NCI-H2107 treated with DMSO at 0.1 percent for 48 hours (cell line): ENCODE data around the gene TRIP13.
"Not testable (repeated sequence)": the region's sequence is repeated elsewhere in the genome, so short reads cannot be mapped to it uniquely, and the experiment has no call there.

ENCODE experiments used
- DNase-seq: peaks from one replicate; lab custom pipeline; 2025; ENCODE audit not compliant: unreplicated experiment; lab: John Stamatoyannopoulos, UW

TRIP13 gene

GRCh38 chr5:892394-893136 lies at the start of gene TRIP13, which contains the start of gene BRD9:
TRIP13 (plus strand) TSS chr5:892884; CDS start chr5:892999, 115 bp downstream.
BRD9 (minus strand) TSS chr5:892801; CDS start chr5:892657, 144 bp downstream.
- peak; percentile 9 for DNase-seq

- DNase-seq, result not testable (repeated sequence)
Measured at GRCh38 chr5:843371-843770, 49.3 kb upstream of the TRIP13 start.

- not testable (repeated sequence) for DNase-seq
Measured at GRCh38 chr5:843926-844325, 48.8 kb upstream of the TRIP13 start.

GRCh38 chr5:844426-844825 lies 48.3 kb upstream of the TRIP13 start:
- DNase-seq, result not testable (repeated sequence)

GRCh38 chr5:845031-845675 lies 47.5 kb upstream of the TRIP13 start:
- not testable (repeated sequence) for DNase-seq

GRCh38 chr5:845676-846601 lies 46.7 kb upstream of the TRIP13 start:
- not testable (repeated sequence) for DNase-seq

GRCh38 chr5:846602-847091 lies 46.0 kb upstream of the TRIP13 start:
- not testable (repeated sequence) for DNase-seq

- not testable (repeated sequence) for DNase-seq
Measured at GRCh38 chr5:847212-847611, 45.5 kb upstream of the TRIP13 start.

- DNase-seq, result not testable (repeated sequence)
Measured at GRCh38 chr5:847736-848135, 44.9 kb upstream of the TRIP13 start.

- no peak for DNase-seq
Measured at GRCh38 chr5:848671-849111, 44.0 kb upstream of the TRIP13 start.

- DNase-seq, result no peak
Measured at GRCh38 chr5:849651-850301, 42.9 kb upstream of the TRIP13 start.

- no peak for DNase-seq
Measured at GRCh38 chr5:850511-851006, 42.1 kb upstream of the TRIP13 start, which contains the start of gene ZDHHC11. ZDHHC11 (minus strand) TSS chr5:850986; CDS start chr5:850602, 384 bp downstream.

GRCh38 chr5:851076-851475 lies 41.6 kb upstream of the TRIP13 start:
- DNase-seq, result no peak

- no peak for DNase-seq
Measured at GRCh38 chr5:851553-851952, 41.1 kb upstream of the TRIP13 start.

GRCh38 chr5:852018-852417 lies 40.7 kb upstream of the TRIP13 start:
- no peak for DNase-seq

GRCh38 chr5:852431-853401 lies 40.0 kb upstream of the TRIP13 start:
- no peak for DNase-seq

GRCh38 chr5:853416-854090 lies 39.1 kb upstream of the TRIP13 start:
- not testable (repeated sequence) for DNase-seq

- DNase-seq, result no peak
Measured at GRCh38 chr5:854217-854616, 38.5 kb upstream of the TRIP13 start.
